Measurements from ENCODE around the gene DYNC1LI1. TPM values are rescaled to one million over a fixed set of nuclear protein-coding genes. Genes with fewer than 3 reads are reported as not detected.
A peak's percentile ranks its signal among the peaks of the same experiment; 100 is the strongest.
"Not testable (repeated sequence)": the region's sequence is repeated elsewhere in the genome, so short reads cannot be mapped to it uniquely, and the experiment has no call there.

DYNC1LI1 gene
- total and polyA plus RNA-seq, 3 experiments from 2014 or later, result 23.4 to 39.6 (median 36.9) TPM

- DNase-seq; H3K4me3 Mint-ChIP-seq; H3K9me3 Mint-ChIP-seq; H3K4me3 ChIP-seq (ENCODE audit: low read length); H3K9me3 ChIP-seq (ENCODE audit: low read length); H3K27me3 ChIP-seq (ENCODE audit: insufficient read depth, low read length, poor library complexity, severe bottlenecking); H3K36me3 ChIP-seq (ENCODE audit: insufficient read depth, low read length); H3K27ac ChIP-seq (ENCODE audit: low read depth, low read length); H3K4me1 Mint-ChIP-seq; H3K4me1 ChIP-seq (ENCODE audit: insufficient read depth, low read length); H3K27me3 Mint-ChIP-seq; POLR2A ChIA-PET: not testable (repeated sequence)
- CTCF ChIA-PET, result interaction anchor here (1.4 kb wide), 1 partner anchor 9 kb away, joined by 5 read pairs; no protein-coding TSS in a partner anchor
- H3K27ac Mint-ChIP-seq, result peak overlapping the region in 1 of 8 donors; percentile 60
- H3K36me3 Mint-ChIP-seq, result peaks cover 4 to 15% (median 13%) of the 10 kb centered on the region in 3 donors
These were observed 51.7 kb downstream of the DYNC1LI1 start for GRCh38 chr3:32518921-32519320.

- H3K4me1 Mint-ChIP-seq; H3K9me3 Mint-ChIP-seq; H3K27me3 ChIP-seq (ENCODE audit: insufficient read depth, low read length, poor library complexity, severe bottlenecking); H3K4me1 ChIP-seq (ENCODE audit: insufficient read depth, low read length); H3K27ac ChIP-seq (ENCODE audit: low read depth, low read length); DNase-seq; H3K9me3 ChIP-seq (ENCODE audit: low read length); H3K4me3 Mint-ChIP-seq; H3K4me3 ChIP-seq (ENCODE audit: low read length); H3K27me3 Mint-ChIP-seq; POLR2A ChIA-PET; H3K36me3 ChIP-seq (ENCODE audit: insufficient read depth, low read length); CTCF ChIA-PET: not testable (repeated sequence)
- Mint-ChIP-seq H3K27ac (peak overlapping the region in 1 of 8 donors; percentile 14), H3K36me3 (peaks cover 0 to 10% (median 5%) of the 10 kb centered on the region in 3 donors)
These were observed 53.9 kb downstream of the DYNC1LI1 start for GRCh38 chr3:32516751-32517150.

- H3K4me3 ChIP-seq (ENCODE audit: low read length), result no peak overlapping the region
- no peaks in the 10 kb centered on the region for H3K4me1 ChIP-seq (ENCODE audit: insufficient read depth, low read length)
- CTCF ChIA-PET, result interaction anchor here (0.7 to 1.8 kb wide), 4 partner anchors 59 to 154 kb away, joined by 3 to 5 read pairs (median 4); no protein-coding TSS in a partner anchor
- H3K4me1 Mint-ChIP-seq, result no peaks in the 10 kb centered on the region
- no peaks in the 10 kb centered on the region for H3K9me3 ChIP-seq (ENCODE audit: low read length)
- no peaks in the 10 kb centered on the region for H3K9me3 Mint-ChIP-seq
- H3K27me3 ChIP-seq (ENCODE audit: insufficient read depth, low read length, poor library complexity, severe bottlenecking), result no peaks in the 10 kb centered on the region
- POLR2A ChIA-PET, result interaction anchor here (1.0 kb wide), 1 partner anchor 20 kb away, joined by 3 read pairs; no protein-coding TSS in a partner anchor
- H3K27ac Mint-ChIP-seq, result no peak overlapping the region
- no peaks in the 10 kb centered on the region for H3K36me3 Mint-ChIP-seq
- no peaks in the 10 kb centered on the region for H3K27me3 Mint-ChIP-seq
- H3K27ac ChIP-seq (ENCODE audit: low read depth, low read length), result no peak overlapping the region
- no peak for DNase-seq
- H3K4me3 Mint-ChIP-seq, result no peak overlapping the region
- no peaks in the 10 kb centered on the region for H3K36me3 ChIP-seq (ENCODE audit: insufficient read depth, low read length)
These were observed 59.7 kb downstream of the DYNC1LI1 start for GRCh38 chr3:32511005-32511404.

- POLR2A ChIA-PET, result no interaction called here
These were observed 60.5 kb downstream of the DYNC1LI1 start for GRCh38 chr3:32510075-32510724.

GRCh38 chr3:32508711-32509110 is 61.9 kb downstream of the DYNC1LI1 start:
- H3K9me3 Mint-ChIP-seq, result no peaks in the 10 kb centered on the region
- POLR2A ChIA-PET, result interaction anchor here (0.6 kb wide), 1 partner anchor 176 kb away, joined by 3 read pairs; the partner anchor contains the start of gene CNOT10
- no peak overlapping the region for H3K4me3 ChIP-seq (ENCODE audit: low read length)
- H3K27me3 ChIP-seq (ENCODE audit: insufficient read depth, low read length, poor library complexity, severe bottlenecking), result no peaks in the 10 kb centered on the region
- DNase-seq, result no peak
- peaks cover 4 to 5% of the 10 kb centered on the region in 2 donors for H3K27me3 Mint-ChIP-seq
- CTCF ChIA-PET, result interaction anchor here (1.2 kb wide), 1 partner anchor 157 kb away, joined by 3 read pairs; no protein-coding TSS in a partner anchor
- no peaks in the 10 kb centered on the region for H3K9me3 ChIP-seq (ENCODE audit: low read length)
- no peaks in the 10 kb centered on the region for H3K4me1 Mint-ChIP-seq
- H3K4me1 ChIP-seq (ENCODE audit: insufficient read depth, low read length), result no peaks in the 10 kb centered on the region
- no peak overlapping the region for H3K27ac ChIP-seq (ENCODE audit: low read depth, low read length)
- no peak overlapping the region for H3K27ac Mint-ChIP-seq
- H3K36me3 Mint-ChIP-seq, result no peaks in the 10 kb centered on the region
- H3K36me3 ChIP-seq (ENCODE audit: insufficient read depth, low read length), result no peaks in the 10 kb centered on the region
- H3K4me3 Mint-ChIP-seq, result no peak overlapping the region

More at GRCh38 chr3:32510075-32510724, 60.5 kb downstream of the DYNC1LI1 start:
- Mint-ChIP-seq H3K27ac (peak overlapping the region in 1 of 8 donors; percentile 6), H3K4me1 (no peaks in the 10 kb centered on the region), H3K4me3 (no peak overlapping the region), H3K27me3 (peaks cover 0 to 1% of the 10 kb centered on the region in 2 donors), H3K36me3 (no peaks in the 10 kb centered on the region), H3K9me3 (no peaks in the 10 kb centered on the region)
- H3K9me3 ChIP-seq (ENCODE audit: low read length), result no peaks in the 10 kb centered on the region
- peak; percentile 34 to 72 (median 52) for DNase-seq
- no peak overlapping the region for H3K4me3 ChIP-seq (ENCODE audit: low read length)
- no peak overlapping the region for H3K27ac ChIP-seq (ENCODE audit: low read depth, low read length)
- H3K4me1 ChIP-seq (ENCODE audit: insufficient read depth, low read length), result no peaks in the 10 kb centered on the region
- H3K36me3 ChIP-seq (ENCODE audit: insufficient read depth, low read length), result no peaks in the 10 kb centered on the region
- no peaks in the 10 kb centered on the region for H3K27me3 ChIP-seq (ENCODE audit: insufficient read depth, low read length, poor library complexity, severe bottlenecking)
- CTCF ChIA-PET, result interaction anchor here (0.7 to 1.8 kb wide), 16 partner anchors 9 to 270 kb away, joined by 3 to 5 read pairs (median 3); no protein-coding TSS in a partner anchor

- Histone ChIP-seq H3K4me3 (ENCODE audit: low read length) (no peak overlapping the region), H3K36me3 (ENCODE audit: insufficient read depth, low read length) (no peaks in the 10 kb centered on the region), H3K27ac (ENCODE audit: low read depth, low read length) (no peak overlapping the region), H3K27me3 (ENCODE audit: insufficient read depth, low read length, poor library complexity, severe bottlenecking) (no peaks in the 10 kb centered on the region), H3K4me1 (ENCODE audit: insufficient read depth, low read length) (peaks cover 13% of the 10 kb centered on the region), H3K9me3 (ENCODE audit: low read length) (no peaks in the 10 kb centered on the region)
- CTCF ChIA-PET, result interaction anchor here (1.0 to 1.4 kb wide), 2 partner anchors 159 to 275 kb away, joined by 3 to 4 read pairs; no protein-coding TSS in a partner anchor
- POLR2A ChIA-PET, result no interaction called here
- H3K27me3 Mint-ChIP-seq, result peaks cover 4 to 5% of the 10 kb centered on the region in 2 donors
- H3K36me3 Mint-ChIP-seq, result peaks cover 0 to 7% (median 0%) of the 10 kb centered on the region in 3 donors
- DNase-seq, result no peak
- no peaks in the 10 kb centered on the region for H3K9me3 Mint-ChIP-seq
- H3K4me1 Mint-ChIP-seq, result peaks cover 9 to 16% (median 13%) of the 10 kb centered on the region in 3 donors
- H3K27ac Mint-ChIP-seq, result peak overlapping the region in 1 of 8 donors; percentile 6
- no peak overlapping the region for H3K4me3 Mint-ChIP-seq
These were observed 64.2 kb downstream of the DYNC1LI1 start for GRCh38 chr3:32506466-32506865.

- peak overlapping the region; percentile 70 for H3K4me3 ChIP-seq (ENCODE audit: low read length)
- Mint-ChIP-seq H3K9me3 (no peaks in the 10 kb centered on the region), H3K4me1 (peaks cover 33 to 44% (median 39%) of the 10 kb centered on the region in 3 donors), H3K36me3 (peaks cover 0 to 15% (median 3%) of the 10 kb centered on the region in 3 donors), H3K27ac (peak overlapping the region; percentile 76 to 99 (median 97)), H3K4me3 (peak overlapping the region; percentile 86 to 98 (median 95)), H3K27me3 (peaks cover 4 to 5% of the 10 kb centered on the region in 2 donors)
- ChIA-PET POLR2A (no interaction called here), CTCF (interaction anchor here (2.2 kb wide), 1 partner anchor 35 kb away, joined by 9 read pairs; no protein-coding TSS in a partner anchor)
- no peaks in the 10 kb centered on the region for H3K9me3 ChIP-seq (ENCODE audit: low read length)
- DNase-seq, result no peak
- H3K4me1 ChIP-seq (ENCODE audit: insufficient read depth, low read length), result peaks cover 30% of the 10 kb centered on the region
- peak overlapping the region; percentile 90 for H3K27ac ChIP-seq (ENCODE audit: low read depth, low read length)
- H3K36me3 ChIP-seq (ENCODE audit: insufficient read depth, low read length), result no peaks in the 10 kb centered on the region
- H3K27me3 ChIP-seq (ENCODE audit: insufficient read depth, low read length, poor library complexity, severe bottlenecking), result no peaks in the 10 kb centered on the region
These were observed 67.7 kb downstream of the DYNC1LI1 start for GRCh38 chr3:32502946-32503286.
